Vagina (tissue), 2 donors: Measurements from ENCODE around the gene DOCK1. TPM values are rescaled to one million over a fixed set of nuclear protein-coding genes. Genes with fewer than 3 reads are reported as not detected.

Experiments
- DNase-seq, 2 donors: peaks; one replicate each; pipeline ENCODE4 v3.0.0-alpha.2; 2017; ENCODE audit errors: extremely low spot score in 2 of 2
- H3K27ac ChIP-seq: fragments of 200-600 bp; sonication (generic); one replicate; pipeline ENCODE4 v1.5.1; 2019
- H3K27me3 ChIP-seq: fragments of 200-600 bp; sonication (generic); one replicate; pipeline ENCODE4 v1.5.1; 2019
- H3K36me3 ChIP-seq, 2 donors: fragments of 200-600 bp; sonication (generic); one replicate each; pipeline ENCODE4 v1.5.1; 2017 to 2019
- H3K4me1 ChIP-seq: fragments of 200-600 bp; sonication (generic); one replicate; pipeline ENCODE4 v1.5.1; 2019
- H3K4me3 ChIP-seq, 2 donors: fragments of 200-600 bp; sonication (generic); 1 replicate in 1 of 2; 2 replicates in 1 of 2; pipeline ENCODE4 v1.5.1; 2016 to 2019
- H3K9me3 ChIP-seq: fragments of 200-600 bp; sonication (generic); one replicate; pipeline ENCODE4 v1.5.1; 2019
- CTCF ChIP-seq, 3 experiments: fragments of 450-650 bp in 2 of 3; fragments of 200-600 bp in 1 of 3; sonication (generic) in 1 of 3; IDR thresholded peaks; one replicate each; pipeline ENCODE4 v1.5.1; 2017 to 2019; ENCODE audit warnings: antibody characterized with exemption in 3 of 3, mild to moderate bottlenecking in 2 of 3, moderate library complexity in 2 of 3
- POLR2A ChIP-seq, 2 donors: fragments of 450-650 bp; IDR thresholded peaks; one replicate each; pipeline ENCODE4 v1.6.1; 2017; ENCODE audit warnings: antibody characterized with exemption in 2 of 2, mild to moderate bottlenecking in 2 of 2, moderate library complexity in 2 of 2
- POLR2AphosphoS5 ChIP-seq, 2 donors: sonication (generic); formaldehyde crosslinking; IDR thresholded peaks; one replicate each; pipeline ENCODE4 v1.9.0; 2017; ENCODE audit warnings: antibody characterized with exemption in 2 of 2, mild to moderate bottlenecking in 2 of 2, low read depth in 1 of 2; ENCODE audit not compliant: insufficient read depth in 1 of 2
- intact Hi-C: fragments of 100-400 bp; cut with DNase I; formaldehyde crosslinking; loops from one replicate; pipeline ENCODE4 v1.15.1; 2023
- total RNA-seq: library from RNA; depleted of rRNA; stranded (reverse); fragments of >200 nt; gene quantifications from one replicate; pipeline ENCODE4 v1.2.3, GENCODE V29; 2016

The DOCK1 gene
- total RNA-seq, 1 donor from 2014 or later: 64.6 TPM

DNA sequence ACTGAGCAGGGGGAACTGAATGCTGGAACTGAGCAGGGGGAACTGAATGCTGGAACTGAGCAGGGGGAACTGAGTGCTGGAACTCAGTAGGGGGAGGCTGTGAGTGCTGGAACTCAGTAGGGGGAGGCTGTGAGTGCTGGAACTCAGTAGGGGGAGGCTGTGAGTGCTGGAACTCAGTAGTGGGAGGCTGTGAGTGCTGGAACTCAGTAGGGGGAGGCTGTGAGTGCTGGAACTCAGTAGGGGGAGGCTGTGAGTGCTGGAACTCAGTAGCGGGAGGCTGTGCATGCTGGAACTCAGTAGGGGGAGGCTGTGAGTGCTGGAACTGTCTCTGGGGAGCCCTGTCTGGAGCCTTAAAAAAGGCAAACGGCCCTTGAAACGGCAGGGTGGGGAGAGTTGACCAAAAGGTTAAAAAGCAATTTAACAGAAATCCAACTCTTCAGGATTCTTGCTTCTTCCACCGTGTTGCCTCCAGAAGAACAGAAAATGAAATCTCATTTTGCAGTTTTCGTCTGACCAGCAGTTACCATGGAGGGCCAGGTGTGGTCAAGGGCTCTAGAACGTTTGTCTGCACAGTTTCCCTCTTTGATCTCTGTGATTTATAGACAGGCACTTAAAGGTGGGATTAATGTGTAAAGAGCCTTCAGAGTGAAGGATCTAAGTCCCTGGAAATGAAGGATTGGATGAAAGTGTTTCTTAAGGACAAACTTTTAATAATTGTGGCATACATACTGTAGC is 19.1 kb downstream of the DOCK1 start:
- Histone ChIP-seq H3K27me3 (no peaks in the 10 kb centered on the region), H3K9me3 (no peaks in the 10 kb centered on the region), H3K4me1 (peaks cover 24% of the 10 kb centered on the region), H3K4me3 (no peak overlapping the region), H3K36me3 (peaks cover 0 to 7% of the 10 kb centered on the region in 2 donors), H3K27ac (no peak overlapping the region)
- DNase-seq: no peak
- intact Hi-C loops: no loop called here
- no peak for TF ChIP-seq POLR2A (IDR thresholded peaks at IDR 0.05)
- no peak for TF ChIP-seq POLR2AphosphoS5 (IDR thresholded peaks at IDR 0.05; ENCODE audit: insufficient read depth in 1 of 2, low read depth in 1 of 2)
- no peak for TF ChIP-seq CTCF (IDR thresholded peaks at IDR 0.05)

DNA sequence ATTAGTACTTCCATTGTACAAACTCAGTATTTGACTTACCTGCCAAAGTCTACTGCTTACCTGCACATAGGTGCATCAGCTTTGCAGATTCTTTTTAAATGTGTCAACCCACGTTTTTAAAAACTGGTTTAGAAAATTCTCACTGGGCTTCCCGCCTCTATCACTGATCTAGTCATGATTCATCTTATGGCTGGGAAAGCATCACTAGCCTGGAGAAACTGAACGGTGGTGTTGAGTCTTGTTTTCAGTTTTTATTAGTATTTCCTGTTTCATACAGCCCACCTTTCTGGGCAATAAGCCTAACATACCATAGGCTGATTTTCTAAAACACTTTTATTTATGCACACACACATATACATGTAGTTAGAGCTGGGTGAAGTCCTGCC is 19.7 kb downstream of the DOCK1 start:
- no peak for DNase-seq
- H3K27ac ChIP-seq: no peak overlapping the region
- peaks cover 0 to 7% of the 10 kb centered on the region in 2 donors for H3K36me3 ChIP-seq
- H3K27me3 ChIP-seq: no peaks in the 10 kb centered on the region
- intact Hi-C loops: no loop called here
- TF ChIP-seq CTCF (IDR thresholded peaks at IDR 0.05): no peak
- TF ChIP-seq POLR2AphosphoS5 (IDR thresholded peaks at IDR 0.05; ENCODE audit: insufficient read depth in 1 of 2, low read depth in 1 of 2): peak in 1 of 2 donors; percentile 20
- H3K4me1 ChIP-seq: peaks cover 30% of the 10 kb centered on the region
- no peaks in the 10 kb centered on the region for H3K9me3 ChIP-seq
- no peak overlapping the region for H3K4me3 ChIP-seq

- H3K4me1 ChIP-seq: peaks cover 46% of the 10 kb centered on the region
- no peak for TF ChIP-seq CTCF (IDR thresholded peaks at IDR 0.05)
- no peak for TF ChIP-seq POLR2AphosphoS5 (IDR thresholded peaks at IDR 0.05; ENCODE audit: insufficient read depth in 1 of 2, low read depth in 1 of 2)
- no peak for TF ChIP-seq POLR2A (IDR thresholded peaks at IDR 0.05)
- intact Hi-C loops: no loop called here
- no peak for DNase-seq
- no peaks in the 10 kb centered on the region for H3K27me3 ChIP-seq
- no peak overlapping the region for H3K27ac ChIP-seq
- no peak overlapping the region for H3K4me3 ChIP-seq
- no peaks in the 10 kb centered on the region for H3K9me3 ChIP-seq
- H3K36me3 ChIP-seq: peaks cover 0 to 7% of the 10 kb centered on the region in 2 donors
These were observed 21.3 kb downstream of the DOCK1 start for GRCh38 chr10:126926568-126926967.

- DNase-seq: no peak
- peaks cover 50% of the 10 kb centered on the region for H3K4me1 ChIP-seq
- no peaks in the 10 kb centered on the region for H3K27me3 ChIP-seq
- H3K9me3 ChIP-seq: no peaks in the 10 kb centered on the region
- no peak for TF ChIP-seq CTCF (IDR thresholded peaks at IDR 0.05)
- no peak for TF ChIP-seq POLR2A (IDR thresholded peaks at IDR 0.05)
- no peak for TF ChIP-seq POLR2AphosphoS5 (IDR thresholded peaks at IDR 0.05; ENCODE audit: insufficient read depth in 1 of 2, low read depth in 1 of 2)
- H3K27ac ChIP-seq: no peak overlapping the region
- H3K4me3 ChIP-seq: no peak overlapping the region
- intact Hi-C loops: no loop called here
- H3K36me3 ChIP-seq: peaks cover 0 to 7% of the 10 kb centered on the region in 2 donors
These were observed 22.6 kb downstream of the DOCK1 start for GRCh38 chr10:126927799-126928198.

- TF ChIP-seq CTCF (IDR thresholded peaks at IDR 0.05): no peak
- TF ChIP-seq POLR2A (IDR thresholded peaks at IDR 0.05): no peak
- no peak for TF ChIP-seq POLR2AphosphoS5 (IDR thresholded peaks at IDR 0.05; ENCODE audit: insufficient read depth in 1 of 2, low read depth in 1 of 2)
- DNase-seq: no peak
- H3K4me3 ChIP-seq: no peak overlapping the region
- intact Hi-C loops: no loop called here
- H3K9me3 ChIP-seq: no peaks in the 10 kb centered on the region
- peaks cover 0 to 7% of the 10 kb centered on the region in 2 donors for H3K36me3 ChIP-seq
- no peaks in the 10 kb centered on the region for H3K27me3 ChIP-seq
- H3K27ac ChIP-seq: no peak overlapping the region
- H3K4me1 ChIP-seq: peaks cover 55% of the 10 kb centered on the region
These were observed 23.0 kb downstream of the DOCK1 start for GRCh38 chr10:126928274-126928673.
